A204.1 (cell line): Measurements from ENCODE around the gene IAPP.
"Not testable (repeated sequence)": the region's sequence is repeated elsewhere in the genome, so short reads cannot be mapped to it uniquely, and the experiment has no call there.

Experiments
- FAIRE-seq: peaks from 2 replicates; lab custom pipeline; 2012; peaks lifted over from hg19 to GRCh38; lab: Jason Lieb, UNC

Gene IAPP

GRCh38 chr12:21381320-21381719, 8.6 kb downstream of the IAPP start:
- FAIRE-seq = not testable (repeated sequence)

- FAIRE-seq = no peak
Observed at GRCh38 chr12:21384261-21384660, 11.6 kb downstream of the IAPP start.

GRCh38 chr12:21387174-21387573, 14.5 kb downstream of the IAPP start:
- FAIRE-seq = no peak

- FAIRE-seq = no peak
Observed at GRCh38 chr12:21392384-21392783, 19.7 kb downstream of the IAPP start.

GRCh38 chr12:21394828-21395626, 22.3 kb downstream of the IAPP start:
- not testable (repeated sequence) for FAIRE-seq

GRCh38 chr12:21413369-21414277, 40.9 kb downstream of the IAPP start:
- FAIRE-seq = no peak

GRCh38 chr12:21416511-21417121, 43.9 kb downstream of the IAPP start:
- FAIRE-seq = no peak

GRCh38 chr12:21418398-21418797, 45.7 kb downstream of the IAPP start:
- FAIRE-seq = not testable (repeated sequence)

GRCh38 chr12:21419009-21419699, 46.5 kb downstream of the IAPP start:
- FAIRE-seq = not testable (repeated sequence)

- FAIRE-seq = no peak
Observed at GRCh38 chr12:21428241-21428640, 55.5 kb downstream of the IAPP start.
